Testis (tissue), 3 donors: ENCODE measurements around the gene EDN3. TPM values are rescaled to one million over a fixed set of nuclear protein-coding genes. Genes with fewer than 3 reads are reported as not detected.

Experiments
- DNase-seq: peaks from one replicate; pipeline ENCODE4 v3.0.0-alpha.2; 2019
- H3K27ac ChIP-seq, 2 donors: fragments of 200-600 bp; sonication (generic); one replicate each; pipeline ENCODE4 v1.5.1; 2019
- H3K27me3 ChIP-seq: fragments of 200-600 bp; sonication (generic); one replicate; pipeline ENCODE4 v1.5.1; 2019
- H3K36me3 ChIP-seq: fragments of 200-600 bp; sonication (generic); one replicate; pipeline ENCODE4 v1.5.1; 2017; ENCODE audit warnings: low read depth; ENCODE audit errors: missing control alignments
- H3K4me1 ChIP-seq: fragments of 200-600 bp; sonication (generic); one replicate; pipeline ENCODE4 v1.5.1; 2019
- H3K4me3 ChIP-seq, 2 donors: fragments of 200-600 bp; sonication (generic); one replicate each; pipeline ENCODE4 v1.5.1; 2017 to 2019
- H3K9me3 ChIP-seq: fragments of 200-600 bp; sonication (generic); one replicate; pipeline ENCODE4 v1.5.1; 2017
- CTCF ChIP-seq, 3 experiments: fragments of 450-650 bp in 2 of 3; fragments of 200-600 bp in 1 of 3; sonication (generic) in 1 of 3; IDR thresholded peaks; one replicate each; pipeline ENCODE4 v1.5.1; 2016 to 2019; ENCODE audit warnings: antibody characterized with exemption in 3 of 3, mild to moderate bottlenecking in 2 of 3, moderate library complexity in 1 of 3
- POLR2A ChIP-seq: fragments of 450-650 bp; IDR thresholded peaks from one replicate; pipeline ENCODE4 v1.6.1; 2017; ENCODE audit warnings: antibody characterized with exemption, mild to moderate bottlenecking, moderate library complexity
- WGBS, 2 donors: methylation state at CpG; one replicate each; pipeline ENCODE4 v1.1.5; 2018; 5-methylcytosine and 5-hydroxymethylcytosine counted together
- intact Hi-C: fragments of 100-400 bp; cut with DNase I; formaldehyde crosslinking; loops from one replicate; pipeline ENCODE4 v1.15.1; 2023; ENCODE audit warnings: low total_unique reads
- polyA plus RNA-seq: library from polyadenylated mRNA; stranded (reverse); fragments of 350-450 nt; fragmentation: Illumina TruSeq; extraction: RNeasy Lipid Tissue Mini Kit (QIAGEN cat#74804); gene quantifications from one replicate; pipeline ENCODE4 v1.2.3, GENCODE V29; 2014; ENCODE audit warnings: low read depth, low replicate concordance; ENCODE audit not compliant: insufficient read depth
- total RNA-seq, 2 donors: library from RNA; depleted of rRNA; stranded (reverse); fragments of >200 nt; gene quantifications; one replicate each; pipeline ENCODE4 v1.2.3, GENCODE V29; 2016

The EDN3 gene
- total and polyA plus RNA-seq, 3 donors from 2014 or later: 2.9 to 5.2 (median 3.4) TPM

GRCh38 chr20:59314997-59315396 lies 14.6 kb downstream of the EDN3 start:
- H3K27me3 ChIP-seq: no peaks in the 10 kb centered on the region
- intact Hi-C loops: no loop called here
- no peaks in the 10 kb centered on the region for H3K9me3 ChIP-seq
- H3K36me3 ChIP-seq: no peaks in the 10 kb centered on the region
- no peak for DNase-seq
- TF ChIP-seq POLR2A: no peak
- TF ChIP-seq CTCF (IDR thresholded peaks at IDR 0.05): no peak
- H3K4me3 ChIP-seq: no peak overlapping the region
- 56 to 57% methylated on average over 2 of the region's 2 CpGs for WGBS, 2 donors
- no peaks in the 10 kb centered on the region for H3K4me1 ChIP-seq
- H3K27ac ChIP-seq: no peak overlapping the region

- no peak for DNase-seq
- Histone ChIP-seq H3K9me3 (no peaks in the 10 kb centered on the region), H3K27ac (no peak overlapping the region), H3K4me1 (no peaks in the 10 kb centered on the region), H3K27me3 (no peaks in the 10 kb centered on the region), H3K4me3 (no peak overlapping the region), H3K36me3 (no peaks in the 10 kb centered on the region)
- TF ChIP-seq POLR2A: no peak
- TF ChIP-seq CTCF (IDR thresholded peaks at IDR 0.05): no peak
- intact Hi-C loops: no loop called here
- 88 to 92% methylated on average over 13 of the region's 13 CpGs for WGBS, 2 donors
Measured at GRCh38 chr20:59316911-59317731, 16.7 kb downstream of the EDN3 start.

- Histone ChIP-seq H3K27me3 (no peaks in the 10 kb centered on the region), H3K36me3 (no peaks in the 10 kb centered on the region), H3K9me3 (no peaks in the 10 kb centered on the region), H3K27ac (no peak overlapping the region), H3K4me3 (no peak overlapping the region), H3K4me1 (no peaks in the 10 kb centered on the region)
- 82 to 83% methylated on average over 13 to 20 of the region's 20 CpGs for WGBS, 2 donors
- TF ChIP-seq CTCF (IDR thresholded peaks at IDR 0.05) (no peak), POLR2A (no peak)
- intact Hi-C loops: no loop called here
- no peak for DNase-seq
Measured at GRCh38 chr20:59318201-59318790, 17.9 kb downstream of the EDN3 start.

GRCh38 chr20:59318803-59319202 lies 18.4 kb downstream of the EDN3 start:
- Histone ChIP-seq H3K4me1 (no peaks in the 10 kb centered on the region), H3K36me3 (no peaks in the 10 kb centered on the region), H3K4me3 (no peak overlapping the region), H3K27me3 (no peaks in the 10 kb centered on the region), H3K9me3 (no peaks in the 10 kb centered on the region), H3K27ac (no peak overlapping the region)
- intact Hi-C loops: no loop called here
- WGBS, 2 donors: 71 to 72% methylated on average over 4 of the region's 4 CpGs
- no peak for TF ChIP-seq CTCF (IDR thresholded peaks at IDR 0.05)
- no peak for TF ChIP-seq POLR2A
- no peak for DNase-seq

GRCh38 chr20:59320426-59320825 lies 20.0 kb downstream of the EDN3 start:
- Histone ChIP-seq H3K36me3 (no peaks in the 10 kb centered on the region), H3K27ac (no peak overlapping the region), H3K4me3 (no peak overlapping the region), H3K27me3 (no peaks in the 10 kb centered on the region), H3K9me3 (no peaks in the 10 kb centered on the region), H3K4me1 (no peaks in the 10 kb centered on the region)
- no peak for DNase-seq
- intact Hi-C loops: no loop called here
- 96 to 100% methylated on average over 1 to 10 of the region's 10 CpGs for WGBS, 2 donors
- TF ChIP-seq POLR2A (no peak), CTCF (IDR thresholded peaks at IDR 0.05) (no peak)
